Measurements from ENCODE around the gene MRPL21.

The MRPL21 gene

GRCh38 chr11:68941324-68942094, 37.9 kb upstream of the MRPL21 start:
- H3K36me3 ChIP-seq (ENCODE audit: control insufficient read depth, insufficient read depth, low read length): peaks cover 15% of the 10 kb centered on the region
- no peak overlapping the region for H3K4me3 ChIP-seq (ENCODE audit: low read length)
- no peaks in the 10 kb centered on the region for H3K27me3 ChIP-seq (ENCODE audit: control insufficient read depth, insufficient read depth, low read length)
- DNase-seq (ENCODE audit: low read depth, low spot score): no peak
- H3K9me3 ChIP-seq (ENCODE audit: control insufficient read depth, insufficient read depth, low read length): no peaks in the 10 kb centered on the region
- WGBS (ENCODE audit: insufficient coverage, insufficient read length): no CpG with 5 or more reads among the region's 18 CpGs
- no peaks in the 10 kb centered on the region for H3K4me1 ChIP-seq (ENCODE audit: control insufficient read depth, insufficient read depth, low read length)
- H3K27ac ChIP-seq (ENCODE audit: low read length): no peak overlapping the region

- Histone ChIP-seq H3K27ac (ENCODE audit: low read length) (no peak overlapping the region), H3K27me3 (ENCODE audit: control insufficient read depth, insufficient read depth, low read length) (no peaks in the 10 kb centered on the region), H3K4me3 (ENCODE audit: low read length) (no peak overlapping the region), H3K9me3 (ENCODE audit: control insufficient read depth, insufficient read depth, low read length) (no peaks in the 10 kb centered on the region), H3K4me1 (ENCODE audit: control insufficient read depth, insufficient read depth, low read length) (no peaks in the 10 kb centered on the region), H3K36me3 (ENCODE audit: control insufficient read depth, insufficient read depth, low read length) (peaks cover 21% of the 10 kb centered on the region)
- DNase-seq (ENCODE audit: low read depth, low spot score): no peak
- WGBS (ENCODE audit: insufficient coverage, insufficient read length): no CpG with 5 or more reads among the region's 20 CpGs
These were observed 37.2 kb upstream of the MRPL21 start for GRCh38 chr11:68940651-68941323.

- peaks cover 21% of the 10 kb centered on the region for H3K36me3 ChIP-seq (ENCODE audit: control insufficient read depth, insufficient read depth, low read length)
These were observed 36.2 kb upstream of the MRPL21 start for GRCh38 chr11:68939583-68940555.

GRCh38 chr11:68938816-68939582, 35.4 kb upstream of the MRPL21 start:
- Histone ChIP-seq H3K4me3 (ENCODE audit: low read length) (no peak overlapping the region), H3K36me3 (ENCODE audit: control insufficient read depth, insufficient read depth, low read length) (peaks cover 21% of the 10 kb centered on the region), H3K27ac (ENCODE audit: low read length) (no peak overlapping the region), H3K9me3 (ENCODE audit: control insufficient read depth, insufficient read depth, low read length) (no peaks in the 10 kb centered on the region), H3K4me1 (ENCODE audit: control insufficient read depth, insufficient read depth, low read length) (no peaks in the 10 kb centered on the region), H3K27me3 (ENCODE audit: control insufficient read depth, insufficient read depth, low read length) (no peaks in the 10 kb centered on the region)
- WGBS (ENCODE audit: insufficient coverage, insufficient read length): no CpG with 5 or more reads among the region's 17 CpGs
- DNase-seq (ENCODE audit: low read depth, low spot score): no peak

More at GRCh38 chr11:68939583-68940555, 36.2 kb upstream of the MRPL21 start:
- Histone ChIP-seq H3K4me1 (ENCODE audit: control insufficient read depth, insufficient read depth, low read length) (no peaks in the 10 kb centered on the region), H3K27ac (ENCODE audit: low read length) (no peak overlapping the region), H3K9me3 (ENCODE audit: control insufficient read depth, insufficient read depth, low read length) (no peaks in the 10 kb centered on the region), H3K27me3 (ENCODE audit: control insufficient read depth, insufficient read depth, low read length) (no peaks in the 10 kb centered on the region), H3K4me3 (ENCODE audit: low read length) (no peak overlapping the region; the same call in 1 of the 2 replicates)
- no CpG with 5 or more reads among the region's 33 CpGs for WGBS (ENCODE audit: insufficient coverage, insufficient read length)
- no peak for DNase-seq (ENCODE audit: low read depth, low spot score)

GRCh38 chr11:68938088-68938487, 34.5 kb upstream of the MRPL21 start:
- H3K36me3 ChIP-seq (ENCODE audit: control insufficient read depth, insufficient read depth, low read length): peaks cover 21% of the 10 kb centered on the region
- H3K4me1 ChIP-seq (ENCODE audit: control insufficient read depth, insufficient read depth, low read length): no peaks in the 10 kb centered on the region
- WGBS (ENCODE audit: insufficient coverage, insufficient read length): no CpG with 5 or more reads among the region's 18 CpGs

GRCh38 chr11:68936676-68937620, 33.3 kb upstream of the MRPL21 start:
- no peaks in the 10 kb centered on the region for H3K4me1 ChIP-seq (ENCODE audit: control insufficient read depth, insufficient read depth, low read length)
- H3K27me3 ChIP-seq (ENCODE audit: control insufficient read depth, insufficient read depth, low read length): no peaks in the 10 kb centered on the region
- H3K27ac ChIP-seq (ENCODE audit: low read length): no peak overlapping the region
- peaks cover 21% of the 10 kb centered on the region for H3K36me3 ChIP-seq (ENCODE audit: control insufficient read depth, insufficient read depth, low read length)
- no peaks in the 10 kb centered on the region for H3K9me3 ChIP-seq (ENCODE audit: control insufficient read depth, insufficient read depth, low read length)
- DNase-seq (ENCODE audit: low read depth, low spot score): no peak
- no CpG with 5 or more reads among the region's 29 CpGs for WGBS (ENCODE audit: insufficient coverage, insufficient read length)
- H3K4me3 ChIP-seq (ENCODE audit: low read length): no peak overlapping the region

More at GRCh38 chr11:68938088-68938487, 34.5 kb upstream of the MRPL21 start:
- no peak for DNase-seq (ENCODE audit: low read depth, low spot score)
- Histone ChIP-seq H3K27ac (ENCODE audit: low read length) (no peak overlapping the region), H3K27me3 (ENCODE audit: control insufficient read depth, insufficient read depth, low read length) (no peaks in the 10 kb centered on the region), H3K9me3 (ENCODE audit: control insufficient read depth, insufficient read depth, low read length) (no peaks in the 10 kb centered on the region), H3K4me3 (ENCODE audit: low read length) (no peak overlapping the region)

- Histone ChIP-seq H3K9me3 (ENCODE audit: control insufficient read depth, insufficient read depth, low read length) (no peaks in the 10 kb centered on the region), H3K27ac (ENCODE audit: low read length) (no peak overlapping the region), H3K36me3 (ENCODE audit: control insufficient read depth, insufficient read depth, low read length) (peaks cover 21% of the 10 kb centered on the region), H3K27me3 (ENCODE audit: control insufficient read depth, insufficient read depth, low read length) (no peaks in the 10 kb centered on the region), H3K4me3 (ENCODE audit: low read length) (no peak overlapping the region), H3K4me1 (ENCODE audit: control insufficient read depth, insufficient read depth, low read length) (no peaks in the 10 kb centered on the region)
- WGBS (ENCODE audit: insufficient coverage, insufficient read length): no CpG with 5 or more reads among the region's 10 CpGs
- DNase-seq (ENCODE audit: low read depth, low spot score): no peak
These were observed 32.7 kb upstream of the MRPL21 start for GRCh38 chr11:68936358-68936636.

GRCh38 chr11:68935516-68936357, 32.1 kb upstream of the MRPL21 start:
- no CpG with 5 or more reads among the region's 29 CpGs for WGBS (ENCODE audit: insufficient coverage, insufficient read length)
- Histone ChIP-seq H3K4me3 (ENCODE audit: low read length) (no peak overlapping the region), H3K9me3 (ENCODE audit: control insufficient read depth, insufficient read depth, low read length) (no peaks in the 10 kb centered on the region), H3K36me3 (ENCODE audit: control insufficient read depth, insufficient read depth, low read length) (peaks cover 21% of the 10 kb centered on the region), H3K27me3 (ENCODE audit: control insufficient read depth, insufficient read depth, low read length) (no peaks in the 10 kb centered on the region), H3K27ac (ENCODE audit: low read length) (no peak overlapping the region), H3K4me1 (ENCODE audit: control insufficient read depth, insufficient read depth, low read length) (no peaks in the 10 kb centered on the region)
- DNase-seq (ENCODE audit: low read depth, low spot score): no peak

GRCh38 chr11:68935066-68935465, 31.4 kb upstream of the MRPL21 start:
- Histone ChIP-seq H3K4me1 (ENCODE audit: control insufficient read depth, insufficient read depth, low read length) (no peaks in the 10 kb centered on the region), H3K4me3 (ENCODE audit: low read length) (no peak overlapping the region), H3K27ac (ENCODE audit: low read length) (no peak overlapping the region), H3K9me3 (ENCODE audit: control insufficient read depth, insufficient read depth, low read length) (no peaks in the 10 kb centered on the region), H3K27me3 (ENCODE audit: control insufficient read depth, insufficient read depth, low read length) (no peaks in the 10 kb centered on the region), H3K36me3 (ENCODE audit: control insufficient read depth, insufficient read depth, low read length) (peaks cover 23% of the 10 kb centered on the region)
- WGBS (ENCODE audit: insufficient coverage, insufficient read length): no CpG with 5 or more reads among the region's 15 CpGs
- no peak for DNase-seq (ENCODE audit: low read depth, low spot score)
